Mesothelial cell of epicardium (in vitro differentiated cells): ENCODE data around the gene IFNGR2. TPM values are rescaled to one million over a fixed set of nuclear protein-coding genes. Genes with fewer than 3 reads are reported as not detected.

Source experiments
- DNase-seq, 2 experiments: peaks; one replicate each; pipeline ENCODE4 v3.0.0; 2021; ENCODE audit warnings: low spot score in 2 of 2; ENCODE audit not compliant: unreplicated experiment in 2 of 2
- H3K27ac Mint-ChIP-seq: 2 replicates; pipeline ENCODE4 v1.8.0; 2021; ENCODE audit warnings: mixed read lengths
- H3K27me3 Mint-ChIP-seq: 2 replicates; pipeline ENCODE4 v1.8.0; 2021; ENCODE audit warnings: low read depth, mixed read lengths
- H3K36me3 Mint-ChIP-seq: 2 replicates; pipeline ENCODE4 v1.8.0; 2021; ENCODE audit warnings: mixed read lengths
- H3K4me1 Mint-ChIP-seq: 2 replicates; pipeline ENCODE4 v1.8.0; 2021; ENCODE audit warnings: mixed read lengths
- H3K4me3 Mint-ChIP-seq: 2 replicates; pipeline ENCODE4 v1.8.0; 2021; ENCODE audit warnings: mild to moderate bottlenecking, moderate library complexity, mixed read lengths
- H3K9me3 Mint-ChIP-seq: 2 replicates; pipeline ENCODE4 v1.8.0; 2021; ENCODE audit warnings: mixed read lengths
- CTCF ChIP-seq: fragments of 200-600 bp; sonication (generic); IDR thresholded peaks from one replicate; pipeline ENCODE4 v1.5.0; 2021; ENCODE audit warnings: antibody characterized with exemption; ENCODE audit not compliant: unreplicated experiment
- total RNA-seq: library from RNA; stranded (reverse); gene quantifications from 3 replicates; pipeline ENCODE4 v1.2.1, GENCODE V29; 2021

IFNGR2 gene
- 57.9 to 63.4 TPM (median 59.6 TPM) in 3 replicates for total RNA-seq

DNA sequence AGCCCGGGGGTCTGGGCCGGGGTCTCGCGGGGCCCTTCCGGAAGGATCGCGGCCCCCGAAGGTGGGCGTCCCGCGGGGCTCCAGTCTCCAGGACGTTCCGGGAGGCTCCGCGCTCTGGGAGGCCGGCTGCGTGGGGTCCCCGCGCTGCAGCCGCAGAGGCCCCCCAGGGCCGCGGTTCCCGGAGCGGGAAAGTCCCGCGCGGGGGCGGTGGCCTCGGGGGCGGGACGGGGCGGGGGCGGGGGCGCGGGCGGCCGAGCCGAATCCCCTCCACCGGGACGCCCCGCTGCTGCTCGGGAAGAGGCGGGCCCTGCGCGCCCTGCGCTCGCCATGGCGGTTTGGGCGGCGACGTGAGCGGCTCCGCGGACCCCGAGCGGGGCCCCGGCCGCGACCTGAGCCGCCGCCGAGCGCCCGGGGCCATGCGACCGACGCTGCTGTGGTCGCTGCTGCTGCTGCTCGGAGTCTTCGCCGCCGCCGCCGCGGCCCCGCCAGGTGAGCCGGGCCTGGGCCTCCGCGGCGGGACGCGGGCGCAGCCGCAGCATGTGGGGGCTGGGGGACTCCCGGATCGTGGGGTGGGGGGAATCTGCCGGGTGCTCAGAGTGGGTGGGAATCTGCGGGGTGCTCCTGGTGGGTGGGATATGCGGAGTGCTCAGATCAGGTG lies at the start of gene IFNGR2:
TSS of gene IFNGR2 (plus strand) at position 286 of the 658 bp plus-strand sequence. CDS start at position 417, 131 bp downstream.
- Mint-ChIP-seq H3K9me3 (no peaks in the 10 kb centered on the region), H3K4me1 (peaks cover 21% of the 10 kb centered on the region), H3K36me3 (no peaks in the 10 kb centered on the region), H3K27me3 (no peaks in the 10 kb centered on the region), H3K4me3 (peak within 1 kb of the TSS; percentile 96), H3K27ac (peak within 1 kb of the TSS; percentile 98)
- TF ChIP-seq CTCF, result no peak
- peak; percentile 32 to 59 for DNase-seq

DNA sequence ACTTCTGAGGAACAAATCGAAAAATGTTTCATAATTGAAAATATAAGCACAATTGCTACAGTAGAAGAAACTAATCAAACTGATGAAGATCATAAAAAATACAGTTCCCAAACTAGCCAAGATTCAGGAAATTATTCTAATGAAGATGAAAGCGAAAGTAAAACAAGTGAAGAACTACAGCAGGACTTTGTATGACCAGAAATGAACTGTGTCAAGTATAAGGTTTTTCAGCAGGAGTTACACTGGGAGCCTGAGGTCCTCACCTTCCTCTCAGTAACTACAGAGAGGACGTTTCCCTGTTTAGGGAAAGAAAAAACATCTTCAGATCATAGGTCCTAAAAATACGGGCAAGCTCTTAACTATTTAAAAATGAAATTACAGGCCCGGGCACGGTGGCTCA lies 47.9 kb upstream of the IFNGR2 start:
- no peak for TF ChIP-seq CTCF
- H3K9me3 Mint-ChIP-seq, result no peaks in the 10 kb centered on the region
- no peak for DNase-seq
- no peak overlapping the region for H3K27ac Mint-ChIP-seq
- H3K4me3 Mint-ChIP-seq, result no peak overlapping the region
- H3K4me1 Mint-ChIP-seq, result no peaks in the 10 kb centered on the region
- peaks cover 33% of the 10 kb centered on the region for H3K36me3 Mint-ChIP-seq
- H3K27me3 Mint-ChIP-seq, result no peaks in the 10 kb centered on the region

- no peak for DNase-seq
- Mint-ChIP-seq H3K36me3 (peaks cover 27% of the 10 kb centered on the region), H3K27ac (no peak overlapping the region)
Observed at GRCh38 chr21:33355996-33356395, 47.2 kb upstream of the IFNGR2 start.

DNA sequence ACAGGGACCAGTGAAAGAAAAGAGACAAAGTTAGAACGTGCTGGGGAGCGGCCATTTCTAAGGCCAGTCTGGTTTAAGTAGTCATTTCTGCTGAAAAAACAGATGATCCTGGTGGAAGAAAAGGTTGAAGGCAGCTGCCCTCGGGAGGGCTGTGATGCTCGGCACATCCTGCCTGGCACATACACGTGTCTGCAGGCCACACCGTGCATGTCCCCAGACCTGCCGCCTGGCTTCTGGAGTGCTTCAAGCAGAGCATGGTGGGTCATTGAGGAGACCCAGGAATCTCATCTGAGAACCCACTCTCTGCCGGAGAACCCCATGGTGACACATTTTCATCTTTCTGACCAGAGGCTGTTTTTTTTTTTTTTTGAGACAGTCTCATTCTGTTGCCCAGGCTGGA lies 46.0 kb upstream of the IFNGR2 start:
- DNase-seq, result no peak
- TF ChIP-seq CTCF, result no peak
- H3K27ac Mint-ChIP-seq, result peak overlapping the region; percentile 7
- no peaks in the 10 kb centered on the region for H3K27me3 Mint-ChIP-seq
- peaks cover 22% of the 10 kb centered on the region for H3K36me3 Mint-ChIP-seq
- H3K4me3 Mint-ChIP-seq, result no peak overlapping the region
- peaks cover 14% of the 10 kb centered on the region for H3K4me1 Mint-ChIP-seq
- H3K9me3 Mint-ChIP-seq, result no peaks in the 10 kb centered on the region

More at GRCh38 chr21:33355996-33356395, 47.2 kb upstream of the IFNGR2 start:
- Mint-ChIP-seq H3K27me3 (no peaks in the 10 kb centered on the region), H3K4me3 (no peak overlapping the region), H3K9me3 (no peaks in the 10 kb centered on the region), H3K4me1 (peaks cover 5% of the 10 kb centered on the region)
- no peak for TF ChIP-seq CTCF

DNA sequence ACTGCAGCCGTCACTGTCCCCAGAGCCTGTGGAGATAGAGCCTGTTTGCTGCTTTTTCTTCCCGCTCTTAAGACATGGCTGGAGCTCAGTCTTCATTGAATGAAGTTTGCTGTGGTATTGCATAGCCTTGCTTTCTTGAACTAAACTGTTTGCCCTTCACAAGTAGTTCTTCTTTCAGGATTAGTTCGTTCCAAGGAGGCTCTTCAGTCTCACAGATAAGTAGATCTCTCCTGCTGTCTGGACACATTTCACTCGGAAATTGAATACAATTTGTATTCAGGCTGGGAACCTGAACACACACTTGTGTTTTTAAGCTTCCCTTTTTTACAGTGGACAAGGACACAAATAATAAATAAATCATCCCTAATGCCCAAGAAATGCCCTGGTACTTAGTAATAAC lies 43.8 kb upstream of the IFNGR2 start:
- H3K36me3 Mint-ChIP-seq, result peaks cover 18% of the 10 kb centered on the region

More for the DNA sequence above, 43.8 kb upstream of the IFNGR2 start:
- no peaks in the 10 kb centered on the region for H3K27me3 Mint-ChIP-seq
- TF ChIP-seq CTCF, result no peak
- H3K27ac Mint-ChIP-seq, result no peak overlapping the region
- no peak for DNase-seq
- H3K4me3 Mint-ChIP-seq, result no peak overlapping the region
- H3K4me1 Mint-ChIP-seq, result peaks cover 14% of the 10 kb centered on the region
- H3K9me3 Mint-ChIP-seq, result no peaks in the 10 kb centered on the region
